CD4-positive, alpha-beta T cell (primary cell): ENCODE data around the gene SYCP2. TPM values are rescaled to one million over a fixed set of nuclear protein-coding genes. Genes with fewer than 3 reads are reported as not detected.
"Not testable (repeated sequence)": the region's sequence is repeated elsewhere in the genome, so short reads cannot be mapped to it uniquely, and the experiment has no call there.

Experiments
- ATAC-seq: fragments of 200-7000 bp; cut with Tn5 transposase; one replicate; pipeline ENCODE4 v1.10.0; 2022; ENCODE audit warnings: mild to moderate bottlenecking; ENCODE audit not compliant: poor library complexity
- CTCF ChIA-PET: fragments of 350-600 bp; sonication (Branson Sonifier 250); formaldehyde crosslinking; loops from one replicate; lab custom pipeline; 2021; ENCODE audit warnings: antibody characterized with exemption, inconsistent platforms; lab: Charles Lee
- POLR2A ChIA-PET: fragments of 350-600 bp; sonication (Branson Sonifier 250); formaldehyde crosslinking; loops from one replicate; lab custom pipeline; 2021; ENCODE audit warnings: antibody characterized with exemption, inconsistent platforms; lab: Charles Lee
- DNase-seq, 14 experiments: peaks; one replicate each; pipeline ENCODE4 v3.0.0-alpha.2; 2013 to 2020; ENCODE audit warnings: mixed read lengths in 2 of 14
- H3K27ac ChIP-seq, 2 donors: one replicate each; pipeline versions ENCODE4 v1.5.1 to v1.7.0; 2013; ENCODE audit warnings: low read length in 2 of 2, low read depth in 1 of 2, mild to moderate bottlenecking in 1 of 2
- H3K27me3 ChIP-seq, 2 experiments: 1 replicate in 1 of 2; 2 replicates in 1 of 2; pipeline versions ENCODE4 v1.6.1 to v1.7.0; 2013; ENCODE audit warnings: low read length in 2 of 2, control low read depth in 1 of 2, mild to moderate bottlenecking in 1 of 2, moderate library complexity in 1 of 2; ENCODE audit not compliant: insufficient read depth in 2 of 2, control insufficient read depth in 1 of 2
- H3K36me3 ChIP-seq: one replicate; pipeline ENCODE4 v1.6.1; 2013; ENCODE audit warnings: low read length, control low read depth; ENCODE audit not compliant: insufficient read depth
- H3K4me1 ChIP-seq: one replicate; pipeline ENCODE4 v1.6.1; 2013; ENCODE audit warnings: low read length, control low read depth; ENCODE audit not compliant: insufficient read depth
- H3K4me3 ChIP-seq: one replicate; pipeline ENCODE4 v1.5.1; 2013; ENCODE audit warnings: mild to moderate bottlenecking, low read length, moderate library complexity
- H3K9me3 ChIP-seq, 2 experiments: 1 replicate in 1 of 2; 2 replicates in 1 of 2; pipeline versions ENCODE4 v1.6.1 to v1.7.0; 2013; ENCODE audit warnings: low read length in 2 of 2, mild to moderate bottlenecking in 2 of 2, control low read depth in 1 of 2, moderate library complexity in 1 of 2; ENCODE audit not compliant: control insufficient read depth in 1 of 2, insufficient read depth in 1 of 2
- H3K27ac Mint-ChIP-seq: one replicate; pipeline ENCODE4 v1.8.0; 2020; ENCODE audit warnings: mixed read lengths
- H3K27me3 Mint-ChIP-seq: one replicate; pipeline ENCODE4 v1.8.0; 2021; ENCODE audit warnings: mixed read lengths
- H3K36me3 Mint-ChIP-seq: one replicate; pipeline ENCODE4 v1.8.0; 2021; ENCODE audit warnings: low read depth, mixed read lengths
- H3K4me1 Mint-ChIP-seq: one replicate; pipeline ENCODE4 v1.8.0; 2021; ENCODE audit warnings: low read depth, mixed read lengths
- H3K4me3 Mint-ChIP-seq: one replicate; pipeline ENCODE4 v1.8.0; 2020; ENCODE audit warnings: mild to moderate bottlenecking, mixed read lengths
- H3K9me3 Mint-ChIP-seq: one replicate; pipeline ENCODE4 v1.8.0; 2020; ENCODE audit warnings: mixed read lengths
- CTCF ChIP-seq: fragments of 200-600 bp; IDR thresholded peaks from one replicate; pipeline ENCODE4 v1.8.0; 2022; ENCODE audit warnings: antibody characterized with exemption, mild to moderate bottlenecking
- intact Hi-C, 2 experiments: fragments of 100-400 bp; cut with DNase I in 1 of 2; cut with micrococcal nuclease in 1 of 2; formaldehyde crosslinking; loops; one replicate each; pipeline versions ENCODE4 v1.15.1 to v1.9.0; 2023 to 2025; cut with DNase I, micrococcal nuclease
- total RNA-seq, 174 experiments: library from RNA in 2 of 174; stranded (reverse) in 2 of 174; gene quantifications; one replicate each; pipeline ENCODE4 v1.2.3 and lab custom pipeline; 2021 to 2026

SYCP2 gene
- total RNA-seq, 2 experiments from 2014 or later = 4.4 to 4.6 TPM

DNA sequence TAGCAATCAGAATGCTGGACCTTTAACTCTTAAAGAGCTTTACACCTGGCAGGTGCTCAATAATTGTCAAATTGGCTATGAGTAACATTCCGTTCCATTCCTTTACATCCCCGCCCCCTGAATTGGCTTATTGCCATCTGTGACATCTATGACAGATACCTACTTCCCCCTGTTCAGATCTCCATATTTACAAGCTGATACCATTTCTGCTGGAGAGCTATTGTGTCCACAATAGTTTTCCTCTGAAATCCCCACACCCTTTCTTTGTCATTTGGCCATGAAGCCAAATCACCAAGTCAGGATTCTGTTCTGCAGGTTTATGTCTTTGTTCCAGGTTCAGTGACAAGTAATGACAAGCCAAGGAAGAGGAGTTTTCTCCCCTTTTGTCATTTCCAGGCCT is 28.0 kb upstream of the SYCP2 start:
- Mint-ChIP-seq H3K36me3 (peaks cover 3% of the 10 kb centered on the region), H3K4me3 (no peak overlapping the region), H3K9me3 (no peaks in the 10 kb centered on the region), H3K4me1 (no peaks in the 10 kb centered on the region), H3K27me3 (no peaks in the 10 kb centered on the region), H3K27ac (no peak overlapping the region)
- Histone ChIP-seq H3K9me3 (no peaks in the 10 kb centered on the region), H3K27me3 (no peaks in the 10 kb centered on the region), H3K27ac (no peak overlapping the region), H3K36me3 (peaks cover 6% of the 10 kb centered on the region), H3K4me3 (no peak overlapping the region), H3K4me1 (no peaks in the 10 kb centered on the region)
- no peak for ATAC-seq
- CTCF ChIA-PET = no interaction called here
- no peak for DNase-seq
- intact Hi-C loops = no loop called here
- TF ChIP-seq CTCF = no peak
- POLR2A ChIA-PET = interaction anchor here (0.5 kb wide), 1 partner anchor 18 kb away, joined by 3 read pairs; no protein-coding TSS in a partner anchor

DNA sequence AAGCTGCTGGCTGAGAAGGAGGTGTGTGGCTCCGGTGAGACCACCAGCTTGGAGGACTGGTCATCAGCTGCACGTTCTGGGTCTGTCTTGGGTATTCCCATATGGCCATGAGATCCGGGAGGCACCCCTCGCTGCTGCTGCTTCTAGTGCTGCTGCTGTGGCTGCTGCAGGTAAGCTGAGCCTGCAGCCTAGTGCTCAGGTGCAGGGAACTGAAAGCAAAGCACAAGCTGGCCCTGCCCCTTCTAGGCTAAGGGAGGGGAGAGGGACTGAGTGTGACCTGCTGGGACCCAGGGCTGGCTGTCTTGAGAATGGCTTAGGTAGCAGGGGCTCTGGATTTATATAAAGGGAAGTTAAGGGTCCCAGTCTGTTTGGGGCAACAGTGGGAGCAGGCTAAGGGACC is 25.2 kb upstream of the SYCP2 start:
- POLR2A ChIA-PET = no interaction called here
- Histone ChIP-seq H3K27me3 (no peaks in the 10 kb centered on the region), H3K27ac (no peak overlapping the region), H3K4me1 (no peaks in the 10 kb centered on the region), H3K36me3 (peaks cover 6% of the 10 kb centered on the region), H3K4me3 (no peak overlapping the region), H3K9me3 (no peaks in the 10 kb centered on the region)
- Mint-ChIP-seq H3K27ac (no peak overlapping the region), H3K9me3 (no peaks in the 10 kb centered on the region), H3K36me3 (peaks cover 3% of the 10 kb centered on the region), H3K27me3 (no peaks in the 10 kb centered on the region), H3K4me3 (no peak overlapping the region), H3K4me1 (no peaks in the 10 kb centered on the region)
- intact Hi-C loops = no loop called here
- ATAC-seq (no peak), DNase-seq (no peak)
- CTCF ChIA-PET = interaction anchor here (2.0 kb wide), 1 partner anchor 25 kb away, joined by 7 read pairs; the partner anchor contains the start of gene SYCP2
- TF ChIP-seq CTCF = no peak

GRCh38 chr20:59958123-59958522 is 24.7 kb upstream of the SYCP2 start, which contains the start of gene CDH26:
CDH26 (plus strand) TSS chr20:59958423; CDS start chr20:59958727, 304 bp downstream.
- ChIA-PET POLR2A (no interaction called here), CTCF (interaction anchor here (2.0 kb wide), 1 partner anchor 24 kb away, joined by 7 read pairs; the partner anchor contains the start of gene SYCP2)
- no peaks in the 10 kb centered on the region for H3K9me3 ChIP-seq
- no peak within 1 kb of the TSS for H3K4me3 Mint-ChIP-seq
- DNase-seq (no peak), ATAC-seq (no peak)
- no peak within 1 kb of the TSS for H3K4me3 ChIP-seq
- no peaks in the 10 kb centered on the region for H3K27me3 ChIP-seq
- H3K9me3 Mint-ChIP-seq = no peaks in the 10 kb centered on the region
- peaks cover 6% of the 10 kb centered on the region for H3K36me3 ChIP-seq
- H3K27ac Mint-ChIP-seq = no peak within 1 kb of the TSS
- no peaks in the 10 kb centered on the region for H3K27me3 Mint-ChIP-seq
- no peaks in the 10 kb centered on the region for H3K4me1 ChIP-seq
- H3K36me3 Mint-ChIP-seq = peaks cover 3% of the 10 kb centered on the region
- intact Hi-C loops = no loop called here
- no peak within 1 kb of the TSS for H3K27ac ChIP-seq
- no peak for TF ChIP-seq CTCF
- H3K4me1 Mint-ChIP-seq = no peaks in the 10 kb centered on the region

DNA sequence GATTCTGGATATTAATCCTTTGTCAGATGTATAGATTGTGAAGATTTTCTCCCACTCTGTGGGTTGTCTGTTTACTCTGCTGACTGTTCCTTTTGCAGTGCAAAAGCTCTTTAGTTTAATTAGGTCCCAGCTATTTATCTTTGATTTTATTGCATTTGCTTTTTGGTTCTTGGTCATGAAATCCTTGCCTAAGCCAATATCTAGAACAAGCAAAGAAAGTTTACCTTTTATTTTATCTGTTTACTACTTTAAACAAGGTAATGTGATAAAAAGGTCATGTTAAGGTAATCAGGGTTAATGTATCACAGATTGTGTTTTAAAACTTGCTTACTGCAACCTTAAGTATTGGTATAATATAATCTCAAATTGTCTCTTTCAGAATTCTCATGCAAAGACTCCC is 24.1 kb upstream of the SYCP2 start:
- H3K4me1 ChIP-seq, DNase-seq, POLR2A ChIA-PET, H3K4me1 Mint-ChIP-seq, H3K9me3 Mint-ChIP-seq, H3K4me3 ChIP-seq, H3K9me3 ChIP-seq, ATAC-seq, H3K27me3 ChIP-seq, H3K27ac ChIP-seq, H3K4me3 Mint-ChIP-seq, H3K27me3 Mint-ChIP-seq, H3K27ac Mint-ChIP-seq, H3K36me3 ChIP-seq, H3K36me3 Mint-ChIP-seq, intact Hi-C loops: not testable (repeated sequence)
- CTCF ChIA-PET = interaction anchor here (2.0 kb wide), 1 partner anchor 24 kb away, joined by 7 read pairs; the partner anchor contains the start of gene SYCP2
